HEK293T (cell line): ENCODE results near the gene CUEDC1.

ENCODE experiments used
- ARNT ChIP-seq: fragments of 450-650 bp; IDR thresholded peaks from 2 replicates; pipeline ENCODE4 v1.6.1; 2017; ENCODE audit warnings: mild to moderate bottlenecking
- BHLHE40 ChIP-seq: fragments of 450-650 bp; IDR thresholded peaks from 2 replicates; pipeline ENCODE4 v1.6.1; 2016; ENCODE audit warnings: mild to moderate bottlenecking, moderate library complexity, borderline replicate concordance
- CTBP1 ChIP-seq: fragments of 450-650 bp; IDR thresholded peaks from 2 replicates; pipeline ENCODE4 v1.6.1; 2016; ENCODE audit warnings: borderline replicate concordance
- FOXA1 ChIP-seq: fragments of 450-650 bp; IDR thresholded peaks from 2 replicates; pipeline ENCODE4 v1.6.1; 2016; ENCODE audit warnings: mild to moderate bottlenecking
- FOXK2 ChIP-seq: fragments of 450-650 bp; IDR thresholded peaks from 2 replicates; pipeline ENCODE4 v1.6.1; 2016; ENCODE audit warnings: mild to moderate bottlenecking
- FOXM1 ChIP-seq: fragments of 450-650 bp; IDR thresholded peaks from 2 replicates; pipeline ENCODE4 v1.6.1; 2017; ENCODE audit warnings: mild to moderate bottlenecking, borderline replicate concordance
- HDGF ChIP-seq: fragments of 450-650 bp; IDR thresholded peaks from 2 replicates; pipeline ENCODE4 v1.6.1; 2017; ENCODE audit warnings: antibody characterized with exemption, borderline replicate concordance
- L3MBTL2 ChIP-seq: fragments of 450-650 bp; conservative IDR thresholded peaks from 2 replicates; pipeline ENCODE4 v1.6.1; 2016; ENCODE audit warnings: mild to moderate bottlenecking
- NFRKB ChIP-seq: fragments of 450-650 bp; IDR thresholded peaks from 2 replicates; pipeline ENCODE4 v1.6.1; 2016; ENCODE audit warnings: mild to moderate bottlenecking, moderate library complexity
- PKNOX1 ChIP-seq: fragments of 450-650 bp; IDR thresholded peaks from 2 replicates; pipeline ENCODE4 v1.6.1; 2016
- SP1 ChIP-seq: fragments of 450-650 bp; IDR thresholded peaks from 2 replicates; pipeline ENCODE4 v1.6.1; 2017
- TARDBP ChIP-seq: fragments of 450-650 bp; IDR thresholded peaks from 2 replicates; pipeline ENCODE4 v1.6.1; 2016
- ZNF384 ChIP-seq: fragments of 450-650 bp; IDR thresholded peaks from 2 replicates; pipeline ENCODE4 v1.6.1; 2016

- TF ChIP-seq FOXA1 (no peak), NFRKB (no peak), SP1 (no peak), BHLHE40 (no peak), FOXM1 (no peak), ZNF384 (no peak), ARNT (no peak), PKNOX1 (no peak), TARDBP (no peak), CTBP1 (no peak), HDGF (no peak), FOXK2 (no peak), L3MBTL2 (no peak)
These were observed 94.0 kb downstream of the CUEDC1 start for GRCh38 chr17:57861000-57861789.
